Right cardiac atrium (tissue), 5 donors: Measurements from ENCODE around the gene ABTB2. TPM values are rescaled to one million over a fixed set of nuclear protein-coding genes. Genes with fewer than 3 reads are reported as not detected.

Source experiments
- ATAC-seq, 2 donors: fragments of 200-7000 bp; cut with Tn5 transposase; one replicate each; pipeline versions ENCODE4 v1.8.0 to v1.9.1; 2020; ENCODE audit warnings: moderate library complexity in 2 of 2, mild to moderate bottlenecking in 1 of 2
- DNase-seq, 3 donors: peaks; one replicate each; pipeline ENCODE4 v3.0.0-alpha.2; 2020
- H3K27ac ChIP-seq: one replicate; pipeline ENCODE4 v1.5.1; 2013; ENCODE audit warnings: mild to moderate bottlenecking, low read length, control low read depth, moderate library complexity
- H3K27me3 ChIP-seq: one replicate; pipeline ENCODE4 v1.6.1; 2013; ENCODE audit not compliant: control insufficient read depth, insufficient read depth
- H3K4me1 ChIP-seq: one replicate; pipeline ENCODE4 v1.6.1; 2013; ENCODE audit warnings: low read length; ENCODE audit not compliant: control insufficient read depth, insufficient read depth
- H3K4me3 ChIP-seq: one replicate; pipeline ENCODE4 v1.5.1; 2013; ENCODE audit warnings: low read length, control low read depth
- H3K9me3 ChIP-seq: one replicate; pipeline ENCODE4 v1.6.1; 2013; ENCODE audit warnings: low read length; ENCODE audit not compliant: control insufficient read depth
- WGBS: extraction: QIAGEN DNeasy Blood & Tissue Kit; methylation state at CpG from one replicate; pipeline ENCODE4 v1.1.7; 2013; 5-methylcytosine and 5-hydroxymethylcytosine counted together
- intact Hi-C, 4 donors: fragments of 100-400 bp; cut with DNase I; formaldehyde crosslinking; loops; one replicate each; pipeline versions ENCODE4 v1.11.0 to v1.14.0; 2022 to 2023
- polyA plus RNA-seq: library from polyadenylated mRNA; stranded (reverse); fragments of 200-250 nt; gene quantifications from one replicate; pipeline ENCODE4 v1.2.3, GENCODE V29; 2013
- total RNA-seq, 4 donors: library from RNA; stranded (reverse); fragmentation: NEBNext Ultra II Directional; extraction: Animal tissue kit (Norgen Biotek cat#: 25700); gene quantifications; one replicate each; pipeline ENCODE4 v1.2.1, GENCODE V29; 2021
- donor health status: healthy with polysubstance abuse.
- donor health status: DM: no; HTN: yes; CAD: no.
- donor health status: DM: no; HTN: no; CAD: no.
- donor health status: DM: no; HTN: yes; CAD: no; lungs with severe emphysema.
- donor health status: DM: yes; HTN: yes; CAD: no.

Gene ABTB2
- total and polyA plus RNA-seq, 5 donors: 3.7 to 14.1 (median 10.8) TPM

DNA sequence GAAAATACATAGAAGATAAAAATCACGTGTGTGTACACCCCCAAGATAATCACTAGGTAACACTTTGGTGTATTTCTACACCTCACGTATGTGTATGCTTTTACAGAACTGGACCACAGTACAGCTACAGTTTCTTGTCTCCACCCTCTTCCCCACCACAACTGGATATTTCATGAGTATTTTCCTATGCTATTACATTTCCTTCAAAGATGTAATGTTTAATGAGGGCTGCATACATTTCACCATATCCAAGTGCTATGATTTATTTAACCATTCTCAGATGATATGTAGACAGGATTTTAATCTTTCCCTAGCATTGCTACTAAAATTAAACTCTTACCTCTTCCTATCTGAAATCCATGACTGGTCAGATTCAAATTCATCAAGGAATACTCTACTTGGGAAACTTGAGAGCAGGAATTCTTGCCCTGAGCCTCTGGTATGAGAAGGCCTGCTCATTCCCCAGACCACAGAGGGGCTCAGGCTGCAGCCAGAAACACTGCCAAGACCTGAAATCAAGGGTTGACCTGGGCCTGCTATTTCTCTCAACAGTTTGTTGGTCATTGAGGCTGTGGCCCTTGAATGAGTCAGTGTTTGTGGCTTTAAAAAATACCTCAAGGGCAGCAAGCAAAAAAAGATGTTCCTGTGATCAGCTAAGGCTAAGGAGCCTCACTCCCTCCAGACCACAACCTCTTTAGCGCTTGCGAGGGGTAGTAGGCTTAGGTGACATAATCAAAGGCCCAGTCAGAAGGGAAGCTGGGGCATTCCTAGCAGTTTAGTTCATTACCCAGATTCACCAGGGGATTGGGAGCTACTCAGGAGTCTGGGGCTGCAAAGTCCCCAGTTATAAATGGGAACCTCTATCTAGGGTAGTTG lies 55.5 kb downstream of the ABTB2 start:
- intact Hi-C loops: no loop called here
- Histone ChIP-seq H3K27me3 (no peaks in the 10 kb centered on the region), H3K4me1 (peaks cover 8% of the 10 kb centered on the region), H3K9me3 (no peaks in the 10 kb centered on the region), H3K4me3 (no peak overlapping the region), H3K27ac (no peak overlapping the region)
- ATAC-seq (no peak), DNase-seq (no peak)
- WGBS: 79% methylated on average over 4 of the region's 4 CpGs

- no peak for DNase-seq
- no peak overlapping the region for H3K27ac ChIP-seq
- peaks cover 8% of the 10 kb centered on the region for H3K4me1 ChIP-seq
- H3K9me3 ChIP-seq: no peaks in the 10 kb centered on the region
- no peak for ATAC-seq
- intact Hi-C loops: no loop called here
- WGBS: 49% methylated on average over 3 of the region's 3 CpGs
- H3K27me3 ChIP-seq: no peaks in the 10 kb centered on the region
- no peak overlapping the region for H3K4me3 ChIP-seq
Measured at GRCh38 chr11:34300926-34301295, 56.9 kb downstream of the ABTB2 start.

- Histone ChIP-seq H3K9me3 (no peaks in the 10 kb centered on the region), H3K4me1 (peaks cover 8% of the 10 kb centered on the region), H3K27ac (no peak overlapping the region), H3K4me3 (no peak overlapping the region), H3K27me3 (no peaks in the 10 kb centered on the region)
- DNase-seq: no peak
- WGBS: 85% methylated on average over 11 of the region's 11 CpGs
- no peak for ATAC-seq
- intact Hi-C loops: no loop called here
Measured at GRCh38 chr11:34300026-34300925, 57.5 kb downstream of the ABTB2 start.

DNA sequence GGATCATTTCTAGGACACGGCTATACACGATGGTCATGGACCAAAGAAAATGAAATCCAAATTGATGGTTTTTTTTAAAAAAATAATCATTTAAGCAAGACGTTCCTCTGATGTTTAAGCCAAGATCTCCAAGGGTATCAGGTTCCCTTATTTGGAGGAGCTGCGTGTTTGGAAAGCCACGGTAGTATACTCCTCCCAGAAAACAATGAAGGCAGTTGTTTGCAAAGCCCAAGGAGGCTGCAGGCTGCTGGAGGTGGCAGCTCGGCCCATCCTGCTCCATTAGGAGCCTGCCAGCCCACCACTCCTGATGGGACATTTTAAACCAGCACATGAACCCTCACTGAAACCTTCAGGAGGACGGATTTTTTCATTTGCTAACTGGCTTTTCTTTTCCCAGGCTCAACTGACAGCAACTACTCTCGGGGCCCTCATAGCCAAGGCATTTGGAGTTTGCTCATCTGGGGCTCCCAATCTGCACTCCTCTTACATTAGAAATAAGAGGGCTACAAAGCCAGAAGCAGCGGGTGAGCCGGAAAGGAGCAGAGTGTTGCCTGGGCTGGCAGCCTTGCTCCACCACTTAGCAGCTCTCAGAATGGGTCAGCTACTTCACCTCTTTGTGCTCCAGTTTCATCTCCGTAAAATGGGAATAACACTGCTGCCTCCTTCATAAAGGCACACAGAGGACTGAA lies 58.4 kb downstream of the ABTB2 start:
- intact Hi-C loops: no loop called here
- Histone ChIP-seq H3K4me3 (no peak overlapping the region), H3K9me3 (no peaks in the 10 kb centered on the region), H3K27me3 (no peaks in the 10 kb centered on the region), H3K4me1 (peaks cover 8% of the 10 kb centered on the region), H3K27ac (no peak overlapping the region)
- ATAC-seq: no peak
- WGBS: 72% methylated on average over 11 of the region's 11 CpGs
- no peak for DNase-seq

DNA sequence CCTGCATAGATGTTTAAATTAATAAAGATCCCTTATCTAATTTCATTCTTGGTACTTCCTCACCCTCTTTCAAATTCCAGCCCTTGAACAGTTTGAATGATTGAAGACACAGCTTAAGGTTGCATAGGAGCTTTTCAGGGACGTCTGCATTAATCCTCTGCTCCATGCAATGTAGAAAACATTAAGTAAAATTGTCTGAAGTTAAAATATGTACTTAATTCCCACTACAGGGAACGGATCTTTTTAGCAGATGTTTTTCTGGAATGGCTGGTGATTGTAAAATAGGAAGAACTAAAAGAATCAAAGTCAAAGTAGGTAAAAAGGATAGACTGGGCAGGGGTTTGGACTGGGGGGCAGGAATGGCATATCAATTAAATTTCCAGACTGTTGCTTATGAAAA lies 58.9 kb downstream of the ABTB2 start:
- 76% methylated on average over 2 of the region's 2 CpGs for WGBS
- Histone ChIP-seq H3K27ac (no peak overlapping the region), H3K4me3 (no peak overlapping the region), H3K27me3 (no peaks in the 10 kb centered on the region), H3K4me1 (peaks cover 8% of the 10 kb centered on the region), H3K9me3 (no peaks in the 10 kb centered on the region)
- ATAC-seq: no peak
- DNase-seq: no peak
- intact Hi-C loops: no loop called here

- Histone ChIP-seq H3K4me3 (no peak overlapping the region), H3K27me3 (no peaks in the 10 kb centered on the region), H3K4me1 (no peaks in the 10 kb centered on the region), H3K27ac (no peak overlapping the region), H3K9me3 (no peaks in the 10 kb centered on the region)
- DNase-seq: no peak
- 84% methylated on average over 1 of the region's 1 CpG for WGBS
- intact Hi-C loops: no loop called here
- no peak for ATAC-seq
Measured at GRCh38 chr11:34296412-34296811, 61.4 kb downstream of the ABTB2 start.

DNA sequence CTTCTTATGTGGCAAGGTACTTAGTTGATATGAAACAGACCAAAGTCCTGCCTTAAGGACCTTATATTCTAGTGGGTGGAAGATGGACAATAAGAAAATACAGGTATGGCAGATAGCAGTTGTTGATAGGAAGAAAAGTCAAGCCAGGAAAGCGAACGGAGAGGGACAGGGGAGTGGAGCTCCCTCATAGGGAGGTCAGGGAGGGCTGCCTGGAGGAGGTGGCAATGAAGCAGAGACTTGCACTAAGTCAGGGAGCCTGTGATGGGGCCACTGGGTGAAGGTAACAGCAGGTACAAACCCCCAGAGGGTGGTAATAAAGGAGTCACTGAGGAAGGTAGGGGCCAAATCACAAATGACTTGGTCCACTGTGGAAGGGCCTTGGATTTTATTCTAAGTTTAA lies 65.3 kb downstream of the ABTB2 start:
- intact Hi-C loops: no loop called here
- no peak for DNase-seq
- H3K27me3 ChIP-seq: no peaks in the 10 kb centered on the region

GRCh38 chr11:34292111-34292510 lies 65.7 kb downstream of the ABTB2 start:
- intact Hi-C loops: no loop called here
- Histone ChIP-seq H3K4me1 (no peaks in the 10 kb centered on the region), H3K9me3 (no peaks in the 10 kb centered on the region), H3K27me3 (no peaks in the 10 kb centered on the region), H3K4me3 (no peak overlapping the region), H3K27ac (no peak overlapping the region)
- WGBS: 89% methylated on average over 3 of the region's 3 CpGs
- DNase-seq (no peak), ATAC-seq (no peak)

More for the DNA sequence above, 65.3 kb downstream of the ABTB2 start:
- no peak overlapping the region for H3K4me3 ChIP-seq
- H3K4me1 ChIP-seq: no peaks in the 10 kb centered on the region
- WGBS: 47% methylated on average over 2 of the region's 2 CpGs
- no peaks in the 10 kb centered on the region for H3K9me3 ChIP-seq
- no peak overlapping the region for H3K27ac ChIP-seq
- no peak for ATAC-seq

GRCh38 chr11:34290926-34291325 lies 66.9 kb downstream of the ABTB2 start:
- Histone ChIP-seq H3K27ac (no peak overlapping the region), H3K4me3 (no peak overlapping the region), H3K27me3 (no peaks in the 10 kb centered on the region), H3K4me1 (no peaks in the 10 kb centered on the region), H3K9me3 (no peaks in the 10 kb centered on the region)
- intact Hi-C loops: no loop called here
- WGBS: 0% methylated on average over 1 of the region's 1 CpG
- DNase-seq: no peak
- ATAC-seq: no peak

DNA sequence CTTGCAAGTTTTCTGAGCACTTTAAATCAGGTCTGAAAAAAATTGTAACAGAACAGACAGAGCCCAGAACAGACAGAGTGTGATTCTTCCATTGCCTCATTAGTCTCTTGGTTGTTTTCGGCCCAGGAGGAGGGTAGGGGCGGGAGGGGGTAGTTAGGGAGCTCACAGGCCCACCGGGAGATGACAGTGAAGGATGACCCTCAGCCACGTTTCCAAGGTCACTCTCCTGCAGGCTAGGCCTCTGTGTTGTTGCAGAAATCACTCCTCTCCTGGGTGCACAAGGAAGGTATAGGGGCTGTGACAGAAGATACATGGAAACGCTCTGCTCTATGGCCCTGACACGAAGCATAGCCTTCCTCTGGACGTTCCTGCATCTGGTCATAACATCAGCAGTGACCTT lies 69.3 kb downstream of the ABTB2 start:
- intact Hi-C loops: no loop called here
- Histone ChIP-seq H3K27me3 (no peaks in the 10 kb centered on the region), H3K4me1 (peaks cover 4% of the 10 kb centered on the region), H3K4me3 (no peak overlapping the region), H3K9me3 (no peaks in the 10 kb centered on the region), H3K27ac (no peak overlapping the region)
- DNase-seq (no peak), ATAC-seq (no peak)
- WGBS: 64% methylated on average over 7 of the region's 7 CpGs
